IPS-NIHi11 (cell line): ENCODE measurements around the gene ASIC1.

Experiments
- DNase-seq: peaks from one replicate; pipeline ENCODE4 v3.0.0; 2012; ENCODE audit warnings: mixed read lengths, low spot score

The ASIC1 gene

GRCh38 chr12:50110127-50110761 lies 52.8 kb downstream of the ASIC1 start:
- DNase-seq, result no peak

GRCh38 chr12:50110762-50111351 lies 53.5 kb downstream of the ASIC1 start:
- peak; percentile 58 for DNase-seq

- no peak for DNase-seq
Observed at GRCh38 chr12:50111395-50111692, 53.9 kb downstream of the ASIC1 start.

DNA sequence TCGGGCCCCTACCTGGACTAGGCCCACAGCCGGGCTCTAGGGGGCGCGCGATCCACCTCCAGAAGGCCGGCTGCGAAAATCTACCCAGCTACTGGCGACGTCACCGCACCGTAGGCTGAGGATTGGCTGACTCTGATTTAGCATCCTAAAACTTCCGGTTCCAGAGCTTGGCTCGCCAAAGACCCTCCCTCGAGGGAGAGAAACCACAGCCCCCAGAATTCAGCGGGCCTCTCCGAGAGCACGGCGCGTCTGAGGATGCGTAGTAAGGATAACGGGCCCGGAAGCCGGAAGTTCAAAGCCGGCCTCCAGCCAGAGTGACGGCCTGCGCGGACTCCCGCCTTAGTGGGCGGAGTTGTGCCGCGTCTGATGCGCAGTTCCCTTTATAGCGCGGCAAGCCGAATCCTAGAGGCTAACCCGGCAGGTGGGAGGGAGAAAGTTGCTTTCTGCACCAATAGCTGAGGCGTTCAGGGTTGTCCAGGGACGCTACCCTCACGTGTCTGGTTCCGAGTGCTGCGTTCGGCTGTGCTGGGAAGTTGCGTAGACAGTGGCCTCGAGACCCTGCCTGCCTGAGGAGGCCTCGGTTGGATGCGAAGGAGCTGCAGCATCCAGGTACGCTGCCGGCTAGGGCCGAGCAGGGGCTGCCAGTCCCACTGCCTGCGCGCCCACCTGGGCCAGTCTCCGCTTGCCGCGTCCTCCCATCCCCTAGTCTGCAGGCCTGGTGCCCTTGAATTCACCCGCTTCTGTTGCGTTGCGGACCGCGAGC lies 54.5 kb downstream of the ASIC1 start, which contains the start of gene COX14:
Gene COX14 (plus strand): TSS at position 544 of the 763 bp plus-strand sequence. CDS start 7,808 bp downstream, outside the sequence.
- DNase-seq, result peak; percentile 97

DNA sequence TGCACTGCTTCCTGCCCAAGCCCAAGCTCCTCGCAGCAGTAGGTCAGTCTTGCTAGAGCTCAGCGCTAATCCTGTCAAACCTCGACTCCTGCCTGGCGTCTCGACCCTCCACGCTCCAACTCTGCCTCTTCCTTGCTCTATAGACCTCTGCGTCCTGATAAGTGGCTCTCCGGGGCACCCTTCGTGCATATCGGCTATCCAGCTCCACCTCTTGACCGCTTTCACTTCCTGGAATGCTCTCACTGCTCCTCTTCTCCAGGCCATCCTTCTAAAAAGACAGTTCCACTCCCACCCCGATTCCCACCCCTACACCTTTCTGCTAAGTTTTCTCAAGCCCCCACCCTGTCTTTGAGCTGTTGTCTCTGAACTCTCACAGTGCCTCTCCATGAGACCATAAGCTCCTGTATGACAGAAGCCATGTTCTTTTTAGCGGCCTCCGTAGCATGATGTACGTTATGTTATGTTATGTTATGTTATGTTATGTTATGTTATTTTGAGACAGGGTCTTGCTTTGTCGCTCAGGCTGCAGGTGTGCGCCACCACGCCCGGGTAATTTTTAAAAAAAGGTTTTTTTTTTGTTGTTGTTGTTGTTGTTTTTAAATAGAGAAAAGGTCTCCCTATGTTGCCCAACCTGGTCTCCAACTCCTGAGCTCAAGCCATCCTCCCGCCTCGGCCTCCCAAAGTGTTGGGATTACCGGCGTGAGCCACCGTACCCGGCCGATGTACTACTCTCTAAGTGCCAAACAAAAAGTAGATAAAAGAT lies 55.2 kb downstream of the ASIC1 start:
- no peak for DNase-seq

GRCh38 chr12:50117057-50117622 lies 59.7 kb downstream of the ASIC1 start:
- DNase-seq, result no peak

- DNase-seq, result no peak
Observed at GRCh38 chr12:50119387-50119786, 62.0 kb downstream of the ASIC1 start.

- DNase-seq, result no peak
Observed at GRCh38 chr12:50120521-50120920, 63.1 kb downstream of the ASIC1 start.

GRCh38 chr12:50120953-50121352 lies 63.6 kb downstream of the ASIC1 start:
- no peak for DNase-seq

- no peak for DNase-seq
Observed at GRCh38 chr12:50121641-50122040, 64.2 kb downstream of the ASIC1 start.

- DNase-seq, result no peak
Observed at GRCh38 chr12:50123203-50123602, 65.8 kb downstream of the ASIC1 start.

GRCh38 chr12:50127546-50127945 lies 70.2 kb downstream of the ASIC1 start:
- no peak for DNase-seq

GRCh38 chr12:50129290-50129689 lies 71.9 kb downstream of the ASIC1 start:
- DNase-seq, result no peak

DNA sequence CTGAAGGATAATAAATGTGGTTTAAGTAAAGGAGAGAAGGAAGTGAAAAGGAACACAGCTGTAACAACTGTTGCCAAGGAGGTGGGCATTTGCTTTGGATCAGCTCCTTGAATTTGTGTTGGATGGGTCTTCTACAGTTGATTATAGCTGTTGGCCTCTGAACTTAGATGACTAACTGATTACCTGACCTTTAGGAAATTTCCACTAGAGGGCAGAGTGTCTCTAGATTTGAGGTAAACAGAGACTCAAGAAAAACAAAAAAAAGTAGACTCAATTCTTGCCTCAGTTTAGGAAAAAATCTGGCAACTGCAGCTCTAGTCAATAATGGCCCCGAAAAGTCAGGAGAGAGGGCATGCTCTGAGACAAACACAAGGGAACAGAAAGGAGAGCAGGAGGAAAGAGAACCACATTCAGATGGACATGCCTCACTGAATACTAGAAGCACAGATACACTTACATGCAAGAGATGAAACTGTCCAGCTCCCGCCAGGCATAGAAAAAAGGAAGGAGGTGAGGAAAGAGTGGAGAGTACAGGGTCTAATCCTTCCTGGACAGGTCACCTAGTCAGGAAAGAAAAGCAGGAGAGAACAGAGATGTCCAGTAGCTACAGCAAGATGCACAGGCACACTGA lies 75.2 kb downstream of the ASIC1 start:
- peak; percentile 34 for DNase-seq
